Hepatocyte (in vitro differentiated cells): ENCODE measurements around the gene PCLO. TPM values are rescaled to one million over a fixed set of nuclear protein-coding genes. Genes with fewer than 3 reads are reported as not detected.

ENCODE experiments used
- DNase-seq: peaks from one replicate; pipeline ENCODE4 v3.0.0-alpha.2; 2016; ENCODE audit warnings: low spot score
- H2AFZ ChIP-seq: fragments of 200-600 bp; sonication (generic); 2 replicates; pipeline ENCODE4 v1.6.0; 2016; ENCODE audit warnings: antibody characterized with exemption, mild to moderate bottlenecking
- H3K27ac ChIP-seq: fragments of 200-600 bp; sonication (generic); 2 replicates; pipeline ENCODE4 v1.5.1; 2016; ENCODE audit warnings: mild to moderate bottlenecking
- H3K27me3 ChIP-seq: fragments of 200-600 bp; sonication (generic); 2 replicates; pipeline ENCODE4 v1.6.1; 2016
- H3K36me3 ChIP-seq: fragments of 200-600 bp; sonication (generic); replicated peaks from 2 replicates; pipeline ENCODE4 v1.5.1; 2016; ENCODE audit warnings: low read depth; ENCODE audit not compliant: insufficient read depth
- H3K4me1 ChIP-seq: fragments of 200-600 bp; sonication (generic); 2 replicates; pipeline ENCODE4 v1.5.1; 2016; ENCODE audit warnings: mild to moderate bottlenecking, moderate library complexity; ENCODE audit not compliant: insufficient read depth
- H3K4me2 ChIP-seq: fragments of 200-600 bp; sonication (generic); 2 replicates; pipeline ENCODE4 v1.6.0; 2016
- H3K4me3 ChIP-seq: fragments of 200-600 bp; sonication (generic); 2 replicates; pipeline ENCODE4 v1.5.1; 2016; ENCODE audit warnings: mild to moderate bottlenecking
- H3K79me2 ChIP-seq: fragments of 200-600 bp; sonication (generic); 2 replicates; pipeline ENCODE4 v1.6.0; 2017; ENCODE audit warnings: mild to moderate bottlenecking
- H3K9me2 ChIP-seq: fragments of 200-600 bp; sonication (generic); replicated peaks from 2 replicates; pipeline ENCODE4 v1.6.0; 2017; ENCODE audit warnings: mild to moderate bottlenecking; ENCODE audit not compliant: insufficient read depth
- H3K9me3 ChIP-seq: fragments of 200-600 bp; sonication (generic); 2 replicates; pipeline ENCODE4 v1.5.1; 2016; ENCODE audit warnings: low read depth, mild to moderate bottlenecking
- H4K20me1 ChIP-seq: fragments of 200-600 bp; sonication (generic); 2 replicates; pipeline ENCODE4 v1.6.0; 2016; ENCODE audit warnings: mild to moderate bottlenecking; ENCODE audit not compliant: insufficient read depth, poor library complexity, severe bottlenecking
- EZH2 ChIP-seq: fragments of 200-600 bp; sonication (generic); IDR thresholded peaks from 2 replicates; pipeline ENCODE4 v1.6.1; 2016; ENCODE audit warnings: antibody characterized with exemption, mild to moderate bottlenecking, borderline replicate concordance
- EZH2phosphoT487 ChIP-seq: fragments of 200-600 bp; sonication (generic); IDR thresholded peaks from one replicate; pipeline ENCODE4 v1.6.1; 2018; ENCODE audit warnings: antibody characterized with exemption, mild to moderate bottlenecking, low read depth, moderate library complexity; ENCODE audit not compliant: unreplicated experiment, severe bottlenecking
- WGBS: methylation state at CpG from one replicate; pipeline ENCODE4 v1.1.6; 2016; ENCODE audit warnings: low lambda C conversion rate; ENCODE audit errors: missing lambda C conversion rate; 5-methylcytosine and 5-hydroxymethylcytosine counted together
- polyA plus RNA-seq: library from polyadenylated mRNA; unstranded; fragments of >200 nt; fragmentation: Nextera tagmentation; extraction: Ambion mirVana; gene quantifications from 2 replicates; pipeline ENCODE4 v1.2.1, GENCODE V29; 2016
- small RNA-seq: library from RNA; depleted of rRNA; stranded (forward); fragments of <200 nt; gene quantifications from one replicate; pipeline ENCODE3, GENCODE V24; 2014
- total RNA-seq: library from RNA; depleted of rRNA; stranded (reverse); fragments of >200 nt; gene quantifications from 2 replicates; pipeline ENCODE4 v1.2.3, GENCODE V29; 2014
- TF ChIP-seq, protein P1 (sequence below): fragments of 200-600 bp; sonication (generic); IDR thresholded peaks from 2 replicates; pipeline ENCODE4 v1.5.1; 2016; ENCODE audit warnings: antibody characterized with exemption, mild to moderate bottlenecking; ENCODE audit not compliant: poor library complexity

Gene PCLO
- total and polyA plus RNA-seq, 2 experiments from 2014 or later: 1.3 to 8.1 TPM

DNA sequence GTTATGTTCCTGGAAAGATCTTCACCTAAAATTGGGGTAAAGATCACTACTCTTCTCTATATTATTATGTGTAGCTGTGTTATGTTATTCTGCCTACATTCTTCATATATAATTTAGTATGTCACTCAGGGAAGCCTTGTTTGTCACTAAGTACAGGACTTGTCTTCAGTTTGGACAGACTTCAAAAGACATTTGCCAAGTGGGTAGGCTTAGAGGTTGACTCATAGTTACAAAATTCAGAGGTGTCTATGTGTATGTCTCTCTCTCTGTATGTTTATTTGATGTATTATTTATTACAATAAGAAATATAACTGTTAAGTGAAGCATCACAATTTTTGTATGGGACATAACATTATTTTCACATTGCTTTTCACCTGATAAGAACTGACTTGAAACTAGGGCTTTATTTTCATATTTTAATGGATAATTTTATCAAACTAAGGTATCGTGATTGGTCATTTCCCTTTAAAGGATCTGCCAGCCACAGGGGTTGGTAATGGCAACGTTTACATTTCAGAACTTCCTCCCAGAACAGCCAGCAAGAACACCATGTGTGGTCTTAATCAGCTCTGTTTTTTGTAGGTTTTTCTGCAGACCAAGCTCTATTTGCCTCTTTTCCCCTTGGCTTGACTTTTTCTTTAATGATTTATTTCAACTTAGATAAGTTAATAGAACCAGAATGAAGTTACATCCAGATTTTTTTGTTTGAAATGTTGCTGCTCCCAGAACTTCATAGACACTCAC lies 457.0 kb downstream of the PCLO start:
- H3K36me3 ChIP-seq: no peaks in the 10 kb centered on the region
- H3K27ac ChIP-seq: no peak overlapping the region
- TF ChIP-seq EZH2phosphoT487 (no peak), EZH2 (no peak)
- TF ChIP-seq, protein P1, sequence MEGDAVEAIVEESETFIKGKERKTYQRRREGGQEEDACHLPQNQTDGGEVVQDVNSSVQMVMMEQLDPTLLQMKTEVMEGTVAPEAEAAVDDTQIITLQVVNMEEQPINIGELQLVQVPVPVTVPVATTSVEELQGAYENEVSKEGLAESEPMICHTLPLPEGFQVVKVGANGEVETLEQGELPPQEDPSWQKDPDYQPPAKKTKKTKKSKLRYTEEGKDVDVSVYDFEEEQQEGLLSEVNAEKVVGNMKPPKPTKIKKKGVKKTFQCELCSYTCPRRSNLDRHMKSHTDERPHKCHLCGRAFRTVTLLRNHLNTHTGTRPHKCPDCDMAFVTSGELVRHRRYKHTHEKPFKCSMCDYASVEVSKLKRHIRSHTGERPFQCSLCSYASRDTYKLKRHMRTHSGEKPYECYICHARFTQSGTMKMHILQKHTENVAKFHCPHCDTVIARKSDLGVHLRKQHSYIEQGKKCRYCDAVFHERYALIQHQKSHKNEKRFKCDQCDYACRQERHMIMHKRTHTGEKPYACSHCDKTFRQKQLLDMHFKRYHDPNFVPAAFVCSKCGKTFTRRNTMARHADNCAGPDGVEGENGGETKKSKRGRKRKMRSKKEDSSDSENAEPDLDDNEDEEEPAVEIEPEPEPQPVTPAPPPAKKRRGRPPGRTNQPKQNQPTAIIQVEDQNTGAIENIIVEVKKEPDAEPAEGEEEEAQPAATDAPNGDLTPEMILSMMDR: no peak
- peaks cover 4% of the 10 kb centered on the region for H3K4me1 ChIP-seq
- H3K9me3 ChIP-seq: no peaks in the 10 kb centered on the region
- H2AFZ ChIP-seq: no peak overlapping the region
- no peaks in the 10 kb centered on the region for H3K27me3 ChIP-seq
- H3K9me2 ChIP-seq: no peaks in the 10 kb centered on the region
- H3K4me3 ChIP-seq: no peak overlapping the region
- 39% methylated on average over 2 of the region's 2 CpGs for WGBS
- no peaks in the 10 kb centered on the region for H4K20me1 ChIP-seq
- no peak for DNase-seq
- H3K4me2 ChIP-seq: no peak overlapping the region
- no peaks in the 10 kb centered on the region for H3K79me2 ChIP-seq

DNA sequence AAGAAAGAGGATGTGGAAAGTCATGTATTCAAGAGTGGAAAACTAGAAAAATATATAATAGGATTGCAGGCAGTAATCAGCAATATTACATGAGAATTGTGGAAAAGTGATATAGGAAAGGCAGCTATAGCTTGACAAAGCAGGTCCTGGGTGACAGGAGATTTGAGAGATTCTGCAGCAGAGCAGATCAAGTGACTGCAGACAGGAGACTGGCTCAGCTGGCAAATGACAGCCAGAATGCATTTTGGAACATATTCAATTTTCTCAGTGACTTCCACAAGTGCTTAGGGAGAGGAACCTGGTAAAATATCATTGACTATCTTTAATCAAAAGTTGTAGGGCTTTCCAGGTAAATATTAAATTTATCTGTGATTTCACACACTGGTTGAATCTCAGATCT lies 458.6 kb downstream of the PCLO start:
- H4K20me1 ChIP-seq: no peaks in the 10 kb centered on the region
- peaks cover 8% of the 10 kb centered on the region for H3K4me1 ChIP-seq
- H3K4me3 ChIP-seq: no peak overlapping the region
- no peaks in the 10 kb centered on the region for H3K36me3 ChIP-seq
- no peaks in the 10 kb centered on the region for H3K9me2 ChIP-seq
- no peak for DNase-seq
- H3K79me2 ChIP-seq: no peaks in the 10 kb centered on the region
- H2AFZ ChIP-seq: no peak overlapping the region
- H3K27me3 ChIP-seq: no peaks in the 10 kb centered on the region
- no peak overlapping the region for H3K4me2 ChIP-seq
- TF ChIP-seq EZH2: no peak
- TF ChIP-seq, protein P1: no peak
- no peak for TF ChIP-seq EZH2phosphoT487
- no peaks in the 10 kb centered on the region for H3K9me3 ChIP-seq
- no peak overlapping the region for H3K27ac ChIP-seq

Small RNA genes within 50 kb of the gene (small RNA-seq; reads per million reads assigned to genes)
- not detected for gene RNA5SP235
